Activated T-cell treated with anti-CD3 and anti-CD28 coated beads for 24 hours (primary cell): ENCODE measurements around the gene CILP2.

Experiments
- DNase-seq: peaks from one replicate; pipeline ENCODE4 v3.0.0-alpha.2; 2020; ENCODE audit warnings: low read depth

Gene CILP2

DNA sequence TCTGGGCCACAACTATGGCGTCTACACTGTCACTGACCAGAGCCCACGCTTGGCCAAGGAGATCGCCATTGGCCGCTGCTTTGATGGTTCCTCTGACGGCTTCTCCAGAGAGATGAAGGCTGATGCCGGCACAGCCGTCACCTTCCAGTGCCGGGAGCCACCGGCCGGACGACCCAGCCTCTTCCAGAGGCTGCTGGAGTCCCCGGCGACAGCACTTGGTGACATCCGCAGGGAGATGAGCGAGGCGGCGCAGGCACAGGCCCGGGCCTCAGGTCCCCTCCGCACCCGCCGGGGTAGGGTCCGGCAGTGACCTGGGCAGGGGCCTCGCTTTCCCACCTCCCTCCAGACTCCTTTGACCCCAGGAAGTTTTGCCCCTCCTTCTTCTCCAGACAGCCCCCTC, 7.6 kb downstream of the CILP2 start:
- DNase-seq = no peak

DNA sequence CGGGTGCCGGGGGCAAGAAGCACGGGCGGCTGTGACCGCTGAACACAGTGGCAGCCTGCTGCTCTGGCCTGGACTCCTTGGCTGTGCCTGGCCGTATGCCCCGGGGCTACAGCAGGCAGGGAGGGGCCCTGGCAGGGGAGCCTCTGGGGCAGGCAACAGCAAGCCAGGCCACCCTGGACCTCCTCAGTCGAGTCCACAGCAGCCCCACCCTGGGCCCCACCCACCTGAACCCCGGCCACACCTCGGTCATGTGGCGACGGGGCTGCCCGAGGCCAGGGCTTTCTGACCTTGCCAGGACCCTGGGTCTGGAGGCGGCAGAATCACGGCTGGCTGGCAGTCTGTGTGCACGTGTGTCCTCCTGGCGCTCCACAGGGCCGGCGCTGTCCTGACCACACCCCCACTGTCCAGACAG, 8.7 kb downstream of the CILP2 start:
- no peak for DNase-seq

DNA sequence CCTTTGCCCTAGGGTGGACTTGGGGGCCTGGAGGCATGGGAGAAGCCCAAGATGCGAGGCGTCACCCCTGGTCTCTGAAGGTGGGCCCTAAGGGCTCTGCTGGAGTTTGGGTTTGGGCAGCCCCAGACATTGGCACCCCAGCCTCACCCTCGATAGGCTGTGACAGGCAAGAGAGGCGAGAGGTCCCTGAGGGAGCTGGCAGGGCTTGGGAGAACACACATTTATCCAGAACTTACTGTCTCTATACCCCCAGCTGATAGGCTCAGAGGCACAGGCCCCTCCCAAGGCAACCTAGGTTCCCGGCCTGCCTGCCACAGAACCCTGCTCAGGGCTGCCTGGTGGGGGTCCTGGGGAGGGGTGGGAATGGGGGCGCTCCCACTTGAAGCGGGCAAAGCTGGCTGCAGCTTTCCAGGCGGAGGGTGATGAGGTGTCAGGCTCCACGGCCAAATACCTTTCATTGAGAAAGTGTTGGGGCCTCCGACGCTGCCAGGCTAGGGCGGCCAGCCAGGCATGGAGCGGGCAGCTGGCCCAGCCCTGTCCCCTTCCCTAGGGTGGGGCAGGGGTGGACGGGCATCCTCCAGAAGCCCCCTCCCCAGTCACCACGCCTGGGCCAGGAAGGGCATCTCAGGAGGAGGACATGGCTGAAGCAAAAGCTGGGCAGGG, 9.7 kb downstream of the CILP2 start:
- DNase-seq = no peak

DNA sequence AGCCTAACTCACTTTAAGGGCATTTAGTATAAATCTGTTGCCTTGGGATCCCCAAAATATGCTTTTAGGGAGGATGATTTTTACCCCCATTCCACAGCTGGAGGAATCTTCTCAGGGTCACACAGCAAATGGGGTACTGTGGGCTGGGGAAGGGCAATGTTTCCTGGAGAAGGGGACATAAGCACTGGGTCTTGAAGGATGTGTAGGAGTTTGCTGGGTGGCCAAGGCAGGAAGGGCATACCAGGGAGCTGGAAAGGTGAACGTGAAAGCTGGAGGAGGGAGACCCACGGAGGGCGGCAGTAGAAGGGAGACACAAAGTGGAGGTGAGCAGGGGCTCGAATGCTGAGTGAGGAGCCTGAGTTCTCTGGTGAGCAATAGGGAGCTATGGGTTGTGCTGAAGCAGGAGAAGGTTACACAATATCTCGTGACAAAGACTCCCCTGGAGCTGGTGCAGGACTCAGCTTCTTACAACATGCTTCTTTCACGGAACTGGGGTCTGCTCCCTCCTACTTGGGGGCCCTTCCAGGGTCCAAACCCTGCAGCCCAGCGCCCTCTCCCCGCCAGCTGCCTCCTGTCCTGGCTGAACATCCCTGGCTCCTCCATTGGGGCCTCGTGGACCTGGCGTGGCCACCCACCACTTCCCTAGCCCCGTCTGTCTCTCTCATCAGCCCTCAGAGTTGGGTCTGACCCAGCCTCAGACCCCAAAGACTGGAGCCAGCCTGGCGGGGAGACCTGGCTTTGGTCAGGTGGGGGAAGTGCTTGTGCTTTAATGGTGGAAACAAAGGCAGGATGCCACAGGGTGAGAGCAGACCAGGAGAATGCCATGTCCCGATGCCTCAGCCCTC, 11.1 kb downstream of the CILP2 start:
- DNase-seq = no peak

DNA sequence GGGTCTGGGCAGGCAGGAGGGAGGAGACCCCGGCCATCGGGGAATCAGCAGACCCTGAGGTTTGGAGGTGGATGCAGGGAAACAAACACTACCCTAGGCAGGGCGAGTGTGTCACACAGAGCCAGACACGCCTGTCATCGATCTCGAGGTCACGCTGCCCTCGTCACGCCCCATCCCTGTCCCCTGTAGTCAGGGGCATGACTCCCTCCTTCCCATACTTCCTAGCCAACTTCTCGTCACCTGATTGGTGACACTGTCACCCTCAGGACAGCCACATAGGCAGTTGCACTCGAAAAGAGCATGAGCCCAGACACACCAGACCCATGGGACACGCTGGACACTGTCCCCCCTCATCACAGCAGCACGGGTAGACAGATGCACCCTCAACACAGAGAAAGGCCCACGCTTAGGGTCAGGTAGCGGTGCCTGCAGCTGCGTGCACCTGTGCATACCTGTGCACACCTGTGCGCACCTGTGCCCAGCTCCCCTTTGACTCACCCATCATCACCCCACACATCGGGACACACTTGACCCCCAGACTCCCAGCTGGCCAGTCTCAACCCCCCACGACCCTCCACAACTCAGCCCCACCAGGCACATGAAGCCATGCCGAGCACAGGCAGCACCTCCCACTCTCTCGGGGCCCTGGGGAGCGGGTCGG, 11.9 kb downstream of the CILP2 start:
- no peak for DNase-seq

DNA sequence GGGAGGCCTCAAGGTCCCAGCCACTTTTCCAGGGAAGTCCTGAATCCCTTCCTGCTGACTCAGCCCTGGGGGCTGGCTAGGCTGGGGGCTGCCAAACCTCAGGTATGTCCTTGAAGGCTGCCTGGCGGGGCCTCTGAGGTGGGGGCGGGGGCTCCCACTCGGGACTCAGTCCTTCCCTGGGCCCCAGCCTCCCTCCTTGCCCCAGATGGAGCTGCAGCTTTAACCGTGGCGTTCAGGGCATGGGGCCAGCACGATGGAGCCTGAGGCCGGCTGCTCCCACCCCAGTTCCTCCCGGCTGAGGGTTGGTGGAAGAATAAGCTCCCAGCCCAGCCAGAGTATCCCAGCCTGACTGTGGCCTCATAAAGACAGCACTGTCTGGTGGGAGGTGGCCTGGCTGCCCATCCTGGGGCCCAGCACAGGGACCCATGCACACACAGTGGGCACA, 12.4 kb downstream of the CILP2 start:
- DNase-seq = no peak

DNA sequence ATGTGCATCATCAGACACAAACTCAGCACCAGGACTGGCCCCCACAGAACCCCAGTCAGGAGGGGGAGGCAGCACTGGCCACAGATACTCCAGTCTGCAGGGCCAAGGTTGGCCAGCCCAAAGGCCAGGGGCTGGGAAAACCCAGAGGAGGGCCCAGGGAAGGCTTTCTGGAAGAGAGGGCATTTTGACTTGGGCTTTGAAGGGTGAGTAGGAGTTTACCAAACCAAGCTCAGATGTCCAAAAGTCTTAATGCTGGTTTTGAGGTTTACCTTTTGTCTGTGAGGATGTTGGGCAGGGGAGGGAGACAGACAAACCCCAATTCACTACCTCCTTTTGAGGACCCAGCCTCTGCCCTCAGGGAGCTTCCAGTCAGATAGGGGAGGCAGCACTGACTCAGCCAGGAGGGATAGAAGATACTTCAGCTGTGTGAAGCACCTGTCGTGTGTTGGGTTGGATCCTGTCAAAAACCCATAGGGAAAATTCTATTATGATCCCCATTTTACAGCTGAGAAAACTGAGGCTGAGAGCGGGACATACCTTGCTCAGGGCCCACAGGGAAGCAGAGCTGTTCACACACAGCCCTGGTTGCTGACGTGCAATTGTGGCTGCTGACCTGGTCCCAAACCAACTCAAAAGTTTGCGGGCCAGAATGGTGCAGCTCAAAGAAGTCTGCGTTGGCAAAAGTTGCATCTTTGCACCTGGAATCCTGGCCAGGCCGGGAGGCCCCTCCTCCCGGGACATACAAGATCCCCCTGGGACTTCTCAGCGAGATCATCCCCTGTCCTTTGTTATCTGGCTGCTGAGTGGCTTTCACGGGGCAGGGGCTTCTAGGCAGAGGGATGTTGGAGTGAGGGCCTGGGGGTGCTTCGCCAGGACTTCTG, 13.1 kb downstream of the CILP2 start:
- no peak for DNase-seq

DNA sequence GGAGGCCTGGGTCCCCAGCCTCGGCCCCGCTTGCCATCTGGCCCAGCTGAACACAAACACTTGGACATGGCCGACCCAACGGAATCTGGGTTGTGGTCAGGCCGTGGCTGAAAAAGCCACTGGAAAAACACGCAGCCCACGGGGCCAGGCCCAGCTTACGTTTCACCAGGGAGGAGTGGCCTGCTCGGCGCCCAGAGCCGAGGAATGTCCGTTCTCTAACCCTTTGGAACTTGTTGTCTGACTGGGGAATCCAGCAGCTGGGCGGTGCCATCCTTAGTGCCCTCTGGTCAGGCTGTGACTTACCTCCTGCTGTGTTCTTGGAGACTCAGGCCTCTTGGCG, 13.8 kb downstream of the CILP2 start:
- no peak for DNase-seq

DNA sequence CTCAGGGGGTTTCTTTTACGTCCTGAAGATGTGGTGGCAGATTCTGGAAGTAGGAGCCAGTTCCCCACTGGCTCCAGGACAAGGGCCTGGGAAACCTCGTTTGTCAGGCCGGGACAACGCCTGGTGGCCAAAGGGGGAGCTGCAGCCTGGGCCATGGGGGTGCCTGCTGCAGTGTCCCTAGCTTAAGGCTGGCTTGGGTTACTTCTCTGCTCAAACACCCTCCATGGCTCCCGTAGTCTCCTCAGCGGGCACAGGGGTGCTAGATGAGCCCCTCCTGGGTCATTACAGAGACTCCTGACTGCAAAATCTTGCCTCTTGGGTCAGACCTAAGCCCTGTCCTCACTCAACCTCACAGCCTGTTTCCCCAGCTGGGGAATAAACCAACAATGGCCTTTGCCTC, 14.7 kb downstream of the CILP2 start:
- DNase-seq = no peak

DNA sequence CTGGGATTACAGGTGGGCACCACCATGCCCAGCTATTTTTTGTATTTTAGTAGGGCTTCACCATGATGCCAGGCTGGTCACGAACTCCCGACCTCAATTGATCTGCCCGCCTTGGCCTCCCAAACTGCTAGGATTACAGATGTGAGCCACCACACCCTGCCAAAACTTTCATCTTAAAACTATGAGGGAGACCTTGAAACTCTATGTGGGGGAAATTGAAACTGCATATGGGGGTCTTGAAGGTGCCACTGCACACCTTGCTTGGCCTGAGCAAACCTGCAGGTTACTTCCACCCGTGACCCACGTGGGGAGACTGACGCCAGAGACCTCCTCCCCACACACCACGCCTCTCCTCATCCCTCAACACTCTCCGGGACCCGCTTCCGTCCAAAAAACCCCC, 15.6 kb downstream of the CILP2 start:
- DNase-seq = no peak

DNA sequence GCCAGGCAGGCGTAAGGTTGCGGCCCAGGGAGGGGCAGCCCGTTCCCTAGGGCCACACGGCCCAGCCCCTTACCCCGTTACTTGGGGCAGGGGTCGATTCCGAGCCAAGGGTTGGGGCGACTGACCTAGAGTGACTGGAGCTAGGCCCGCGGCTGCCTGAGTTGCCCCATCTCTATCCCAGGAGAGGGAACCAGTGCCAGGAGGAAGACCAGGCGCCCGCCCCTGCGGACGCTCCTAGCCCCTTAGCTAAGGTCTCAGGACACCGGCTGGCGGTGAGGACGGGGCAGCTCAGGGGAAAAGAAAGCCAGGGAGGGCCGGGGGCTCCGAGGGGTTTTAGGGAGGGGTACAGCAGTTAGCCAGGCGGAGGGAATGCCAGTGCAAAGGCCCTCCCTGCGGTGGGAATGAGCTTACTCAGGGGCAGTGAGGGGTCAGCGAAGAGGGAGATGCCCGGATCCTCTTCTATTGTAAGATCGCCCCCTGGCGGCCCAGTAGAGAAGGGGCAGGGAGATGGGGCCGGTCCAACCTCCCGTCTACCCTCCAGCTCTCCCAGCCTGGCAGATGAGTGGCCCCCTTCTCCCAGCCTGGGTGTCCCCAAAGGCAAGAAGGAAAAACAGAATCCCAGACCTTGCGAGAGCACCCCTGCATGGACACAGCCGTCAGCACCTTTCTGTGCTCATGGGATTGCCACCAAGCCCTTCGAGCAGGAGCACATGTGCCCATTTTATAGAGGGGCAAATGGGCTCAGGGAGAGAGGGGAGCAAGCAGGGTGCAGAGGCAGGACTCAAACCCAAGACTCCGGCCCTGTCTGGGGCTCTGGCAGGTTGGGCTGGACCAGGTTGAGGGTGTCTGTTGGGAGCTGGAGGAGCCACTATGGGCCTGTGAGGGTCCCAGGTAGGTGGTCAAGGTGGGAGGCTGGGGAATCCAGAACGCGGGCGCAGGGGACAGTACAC, 16.3 kb downstream of the CILP2 start:
- DNase-seq = peak; percentile 45

DNA sequence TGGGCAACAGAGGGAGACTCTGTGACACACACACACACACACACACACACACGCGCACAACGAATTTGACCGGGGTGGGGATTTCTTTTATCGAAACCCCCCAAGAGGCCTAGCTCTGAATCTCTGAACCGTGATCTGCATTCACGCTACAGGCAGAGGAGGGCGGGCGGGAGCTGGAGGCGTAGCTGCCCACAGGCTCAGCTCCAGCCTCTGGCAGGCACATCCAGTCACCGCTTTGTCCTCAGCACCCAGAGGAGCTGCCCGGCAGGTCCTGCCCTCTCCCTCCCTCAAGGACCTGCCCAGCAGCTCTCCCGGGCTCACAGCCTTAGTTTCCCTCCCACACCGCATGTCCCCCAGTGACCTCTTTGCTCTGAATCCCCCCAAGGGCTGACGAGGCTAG, 20.0 kb downstream of the CILP2 start:
- no peak for DNase-seq

DNA sequence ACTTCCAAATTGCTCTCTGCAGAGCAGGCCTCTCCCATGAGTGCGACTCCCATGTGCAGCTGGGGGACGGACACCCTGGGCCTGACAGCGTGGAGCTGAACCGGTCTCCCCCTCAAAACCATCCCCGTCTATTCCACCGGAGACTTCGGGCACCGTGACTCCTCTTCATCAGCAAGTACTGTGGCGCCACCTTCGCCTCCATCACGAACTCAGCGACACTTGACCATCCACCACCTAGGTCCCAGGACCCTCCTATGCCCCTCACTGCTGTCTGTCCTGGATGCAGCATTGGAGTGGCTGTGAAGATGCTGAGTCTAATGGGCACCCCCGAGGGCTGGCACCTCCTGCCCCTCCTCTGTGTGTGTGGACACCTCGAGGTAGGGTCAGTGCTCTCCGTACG, 20.6 kb downstream of the CILP2 start:
- DNase-seq = no peak

DNA sequence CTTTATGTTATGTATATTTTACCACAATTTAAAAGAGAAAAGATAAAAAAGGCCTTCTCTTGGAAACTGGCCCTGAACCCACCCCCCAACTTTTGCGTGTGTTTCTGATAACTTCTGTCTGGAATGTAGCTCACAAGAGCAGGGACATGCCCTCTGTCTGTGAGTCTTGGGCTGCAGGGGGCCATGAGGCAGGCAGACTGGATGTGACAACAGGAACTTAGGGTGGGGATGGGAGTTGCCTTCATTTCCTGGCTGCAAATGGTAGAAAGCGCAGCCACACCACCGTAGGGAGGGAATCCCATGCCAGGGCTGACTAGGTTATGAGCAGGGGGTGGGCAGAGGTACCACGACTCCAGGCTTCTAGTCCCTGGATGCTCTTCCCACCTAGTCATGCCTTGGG, 21.9 kb downstream of the CILP2 start:
- no peak for DNase-seq

DNA sequence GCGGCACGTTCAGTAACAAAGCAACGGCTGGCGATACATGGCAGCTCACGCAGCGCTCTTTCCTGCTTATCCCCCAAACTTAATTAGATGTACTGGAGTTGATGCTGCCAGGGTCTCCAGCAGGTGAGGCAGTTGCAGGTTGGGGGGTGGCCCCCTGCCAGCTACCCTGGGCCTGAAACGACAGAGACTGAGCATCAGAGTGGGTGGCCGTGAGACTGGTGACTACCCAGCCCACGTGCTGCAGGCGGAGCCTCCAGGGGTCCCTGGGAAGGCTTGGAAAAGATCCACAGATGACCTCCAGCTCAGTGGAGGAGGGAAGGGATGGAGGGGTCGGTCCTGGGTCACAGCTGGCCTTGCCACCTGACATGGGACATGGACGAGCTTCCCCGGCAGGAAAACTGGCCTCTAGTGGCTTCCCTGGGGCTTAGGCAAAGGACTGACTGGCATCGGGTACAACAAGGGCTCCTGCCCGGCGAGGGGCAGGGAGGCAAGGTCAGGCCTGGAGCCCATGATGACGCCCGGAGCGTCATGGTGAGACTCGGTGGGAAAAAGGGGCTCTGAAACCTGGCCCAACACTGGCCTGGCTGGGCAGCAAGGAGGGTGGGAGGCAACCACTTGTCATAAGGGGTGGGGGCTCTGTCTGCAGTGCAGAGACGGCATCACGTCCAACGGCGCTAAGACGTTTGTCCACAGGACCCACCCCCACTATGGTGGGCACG, 24.0 kb downstream of the CILP2 start:
- no peak for DNase-seq

DNA sequence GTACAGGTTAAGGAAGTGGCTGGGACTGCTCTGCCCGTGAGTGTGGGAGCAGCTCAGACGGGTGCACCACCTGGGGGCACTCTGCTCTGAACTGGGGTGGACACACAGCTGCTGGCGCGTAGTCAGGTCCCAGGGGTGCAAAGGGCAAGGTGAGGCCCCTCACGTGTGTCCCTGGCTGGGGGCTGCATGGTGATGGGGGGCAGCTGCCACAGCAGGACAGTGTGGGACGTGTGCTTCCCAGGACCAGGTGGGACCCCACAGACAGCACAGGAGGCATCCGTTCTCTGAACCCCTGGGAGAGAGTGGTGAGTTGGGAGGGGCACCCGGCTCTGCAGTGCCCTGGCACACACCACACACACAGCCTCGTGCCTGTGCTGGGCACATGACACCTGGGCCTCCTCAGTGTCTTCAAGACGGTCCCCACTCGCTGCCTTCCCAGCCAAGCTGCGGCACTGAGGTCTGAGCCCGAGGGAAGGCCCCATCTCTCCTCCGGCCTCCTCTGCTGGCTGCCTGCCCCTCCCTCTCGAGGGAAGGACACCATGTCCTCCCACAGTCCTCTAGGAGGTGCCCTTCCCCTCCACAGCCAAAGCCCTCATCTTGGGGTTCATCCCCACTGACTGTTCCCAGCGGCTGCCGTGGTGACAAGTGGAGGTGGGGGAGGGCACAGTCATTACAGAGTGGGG, 24.7 kb downstream of the CILP2 start:
- DNase-seq = no peak

DNA sequence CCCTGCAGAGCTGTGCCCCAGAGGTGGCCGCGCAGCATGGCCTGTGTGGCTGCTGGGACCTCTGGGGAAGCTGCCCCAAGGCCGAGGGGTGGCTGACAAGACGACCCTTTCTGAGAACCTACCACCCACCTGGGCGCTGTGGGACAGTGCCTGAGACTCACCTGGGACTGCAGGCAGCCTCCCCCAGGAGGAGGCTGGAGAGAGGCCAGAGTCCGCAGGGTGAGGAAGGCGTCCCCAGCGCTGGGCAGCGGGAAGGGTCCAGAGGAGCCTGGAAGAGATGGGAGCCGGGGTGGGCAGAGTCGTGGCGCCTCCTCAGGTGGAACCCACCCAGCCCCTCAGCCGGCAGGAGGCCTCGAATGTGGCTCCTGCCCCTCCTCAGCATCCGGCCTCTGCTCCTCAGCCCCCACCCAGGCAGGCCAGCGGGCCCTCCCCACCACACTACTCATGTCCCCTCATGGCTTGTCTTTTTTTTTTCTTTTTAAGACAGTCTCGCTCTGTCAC, 25.3 kb downstream of the CILP2 start:
- no peak for DNase-seq

DNA sequence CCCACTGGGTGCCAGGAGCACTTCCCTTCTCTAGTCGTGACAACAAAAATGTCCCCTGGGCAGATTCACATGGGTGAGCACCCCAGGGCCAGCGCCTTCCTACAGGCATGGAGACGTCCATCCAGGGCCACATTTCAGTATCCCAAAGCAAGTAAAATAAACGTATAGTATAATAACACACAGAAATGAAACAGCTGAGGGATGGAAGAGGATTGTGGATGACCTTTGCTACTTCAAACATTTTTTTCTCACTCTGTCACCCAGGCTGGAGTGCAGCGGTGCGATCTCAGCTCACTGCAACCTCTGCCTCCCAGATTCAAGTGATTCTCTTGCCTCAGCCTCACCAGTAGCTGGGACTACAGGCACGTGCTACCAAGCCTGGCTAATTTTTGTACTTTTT, 28.2 kb downstream of the CILP2 start:
- no peak for DNase-seq

DNA sequence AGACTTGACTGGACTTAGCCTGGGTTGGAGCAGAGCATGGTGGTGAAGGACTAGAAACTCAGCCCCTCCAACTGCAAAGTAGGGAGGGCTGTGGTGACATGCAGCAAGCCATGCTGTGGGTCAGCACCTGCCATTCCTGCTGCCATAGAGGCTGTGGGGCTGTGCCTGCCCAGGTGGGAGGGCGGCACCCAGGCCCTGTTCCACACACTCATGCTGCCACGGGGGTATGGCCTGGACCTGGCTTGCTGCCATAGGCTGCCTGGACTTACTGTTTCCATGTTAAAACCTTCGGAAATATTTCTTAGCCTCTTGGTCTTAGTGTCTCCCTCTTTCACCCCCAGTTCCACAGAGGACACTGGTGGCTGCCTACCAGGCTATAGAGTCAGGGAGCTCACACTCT, 29.3 kb downstream of the CILP2 start:
- no peak for DNase-seq
